ENCODE measurements around the gene GTF3C5. TPM values are rescaled to one million over a fixed set of nuclear protein-coding genes. Genes with fewer than 3 reads are reported as not detected.
"Not testable (repeated sequence)": the region's sequence is repeated elsewhere in the genome, so short reads cannot be mapped to it uniquely, and the experiment has no call there.

GTF3C5 gene
- total RNA-seq, 3 donors from 2014 or later (not counting 1 experiment from before 2014, with no cell fraction given), result 52.6 to 69.2 (median 60.4) TPM

DNA sequence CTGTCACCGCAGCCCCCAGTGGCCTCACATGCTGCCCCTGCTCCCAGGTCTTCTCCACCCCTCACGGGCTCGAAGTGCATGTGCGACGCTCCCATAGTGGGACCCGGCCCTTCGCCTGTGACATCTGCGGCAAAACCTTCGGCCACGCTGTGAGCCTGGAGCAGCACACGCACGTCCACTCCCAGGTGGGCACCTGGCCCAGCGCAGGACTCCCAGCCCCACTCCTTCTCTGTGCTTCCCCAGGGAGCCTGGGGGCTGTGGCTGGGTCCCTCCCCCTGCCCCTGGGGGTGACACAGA lies 41.8 kb upstream of the GTF3C5 start:
- no peak for ATAC-seq
- WGBS (ENCODE audit: insufficient coverage), result 96% methylated on average over 13 of the region's 13 CpGs
- Mint-ChIP-seq H3K27me3 (ENCODE audit: low read depth in 2 of 2) (no peaks in the 10 kb centered on the region), H3K4me1 (peaks cover 70 to 75% of the 10 kb centered on the region in 2 donors), H3K9me3 (no peaks in the 10 kb centered on the region), H3K27ac (peak overlapping the region in 1 of 2 donors; percentile 75), H3K36me3 (no peaks in the 10 kb centered on the region), H3K4me3 (no peak overlapping the region)
- Histone ChIP-seq H3K36me3 (ENCODE audit: control insufficient read depth, insufficient read depth, low read length) (no peaks in the 10 kb centered on the region), H3K27me3 (ENCODE audit: control insufficient read depth, insufficient read depth, low read length) (no peaks in the 10 kb centered on the region), H3K27ac (ENCODE audit: low read length) (no peak overlapping the region), H3K4me1 (ENCODE audit: control insufficient read depth, insufficient read depth, low read length) (peaks cover 78% of the 10 kb centered on the region), H3K4me3 (ENCODE audit: low read length) (no peak overlapping the region), H3K9me3 (ENCODE audit: control insufficient read depth, insufficient read depth, low read length) (no peaks in the 10 kb centered on the region)
- DNase-seq, result no peak
- intact Hi-C loops (cut with micrococcal nuclease), result no loop called here
- TF ChIP-seq, protein P1, sequence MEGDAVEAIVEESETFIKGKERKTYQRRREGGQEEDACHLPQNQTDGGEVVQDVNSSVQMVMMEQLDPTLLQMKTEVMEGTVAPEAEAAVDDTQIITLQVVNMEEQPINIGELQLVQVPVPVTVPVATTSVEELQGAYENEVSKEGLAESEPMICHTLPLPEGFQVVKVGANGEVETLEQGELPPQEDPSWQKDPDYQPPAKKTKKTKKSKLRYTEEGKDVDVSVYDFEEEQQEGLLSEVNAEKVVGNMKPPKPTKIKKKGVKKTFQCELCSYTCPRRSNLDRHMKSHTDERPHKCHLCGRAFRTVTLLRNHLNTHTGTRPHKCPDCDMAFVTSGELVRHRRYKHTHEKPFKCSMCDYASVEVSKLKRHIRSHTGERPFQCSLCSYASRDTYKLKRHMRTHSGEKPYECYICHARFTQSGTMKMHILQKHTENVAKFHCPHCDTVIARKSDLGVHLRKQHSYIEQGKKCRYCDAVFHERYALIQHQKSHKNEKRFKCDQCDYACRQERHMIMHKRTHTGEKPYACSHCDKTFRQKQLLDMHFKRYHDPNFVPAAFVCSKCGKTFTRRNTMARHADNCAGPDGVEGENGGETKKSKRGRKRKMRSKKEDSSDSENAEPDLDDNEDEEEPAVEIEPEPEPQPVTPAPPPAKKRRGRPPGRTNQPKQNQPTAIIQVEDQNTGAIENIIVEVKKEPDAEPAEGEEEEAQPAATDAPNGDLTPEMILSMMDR (IDR thresholded peaks at IDR 0.05), result no peak

DNA sequence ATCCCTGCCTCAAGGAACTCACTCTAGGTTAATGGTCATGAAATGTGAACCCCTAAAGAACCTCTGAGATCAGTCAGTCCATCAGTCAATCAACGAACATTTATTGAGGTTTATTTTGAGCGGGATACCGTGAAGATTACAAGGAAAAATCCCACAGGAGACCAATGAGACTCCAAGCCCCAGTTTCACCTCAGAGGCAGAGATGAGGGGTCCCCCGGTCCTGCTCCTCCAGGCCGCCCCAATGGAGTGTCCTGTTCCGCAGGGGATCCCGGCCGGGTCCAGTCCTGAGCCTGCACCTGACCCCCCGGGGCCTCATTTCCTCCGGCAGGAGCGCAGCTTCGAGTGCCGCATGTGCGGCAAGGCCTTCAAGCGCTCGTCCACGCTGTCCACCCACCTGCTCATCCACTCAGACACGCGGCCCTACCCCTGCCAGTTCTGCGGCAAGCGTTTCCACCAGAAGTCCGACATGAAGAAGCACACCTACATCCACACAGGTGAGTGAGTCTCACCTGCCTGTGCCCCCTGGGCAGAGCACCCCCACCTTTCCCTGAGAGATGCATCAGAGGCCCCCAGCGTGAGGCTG lies 41.3 kb upstream of the GTF3C5 start:
- Histone ChIP-seq H3K27me3 (ENCODE audit: control insufficient read depth, insufficient read depth, low read length) (no peaks in the 10 kb centered on the region), H3K9me3 (ENCODE audit: control insufficient read depth, insufficient read depth, low read length) (no peaks in the 10 kb centered on the region), H3K4me1 (ENCODE audit: control insufficient read depth, insufficient read depth, low read length) (peaks cover 84% of the 10 kb centered on the region), H3K4me3 (ENCODE audit: low read length) (no peak overlapping the region), H3K36me3 (ENCODE audit: control insufficient read depth, insufficient read depth, low read length) (no peaks in the 10 kb centered on the region), H3K27ac (ENCODE audit: low read length) (no peak overlapping the region)
- Mint-ChIP-seq H3K9me3 (no peaks in the 10 kb centered on the region), H3K27me3 (ENCODE audit: low read depth in 2 of 2) (no peaks in the 10 kb centered on the region), H3K4me1 (peaks cover 76 to 80% of the 10 kb centered on the region in 2 donors), H3K27ac (no peak overlapping the region), H3K4me3 (peak overlapping the region; percentile 53), H3K36me3 (no peaks in the 10 kb centered on the region)
- 93% methylated on average over 23 of the region's 23 CpGs for WGBS (ENCODE audit: insufficient coverage)
- DNase-seq (no peak), ATAC-seq (no peak)
- intact Hi-C loops (cut with micrococcal nuclease), result no loop called here
- TF ChIP-seq, protein P1 (IDR thresholded peaks at IDR 0.05), result no peak

DNA sequence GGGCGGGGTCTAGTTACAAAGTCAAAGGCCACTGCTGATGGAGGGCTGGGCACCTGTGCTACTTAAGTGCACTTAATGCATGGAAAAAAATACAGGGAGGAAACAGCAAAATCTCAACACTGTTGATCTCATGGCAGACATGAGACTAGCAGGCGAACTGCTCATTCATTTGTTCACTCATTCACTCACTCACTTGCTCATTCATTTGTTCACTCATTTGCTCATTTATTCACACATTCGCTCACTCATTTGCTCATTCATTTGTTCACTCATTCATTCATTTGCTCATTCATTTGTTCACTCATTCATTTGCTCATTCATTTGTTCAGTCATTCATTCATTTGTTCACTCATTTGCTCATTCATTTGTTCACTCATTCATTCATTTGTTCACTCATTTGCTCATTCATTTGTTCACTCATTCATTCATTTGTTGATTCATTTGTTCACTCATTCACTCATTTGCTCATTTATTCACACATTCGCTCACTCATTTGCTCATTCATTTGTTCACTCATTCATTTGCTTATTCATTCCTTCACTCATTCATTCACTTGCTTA lies 40.7 kb upstream of the GTF3C5 start:
- WGBS (ENCODE audit: insufficient coverage), result 73% methylated on average over 4 of the region's 4 CpGs
- H3K36me3 ChIP-seq (ENCODE audit: control insufficient read depth, insufficient read depth, low read length); H3K9me3 ChIP-seq (ENCODE audit: control insufficient read depth, insufficient read depth, low read length); H3K36me3 Mint-ChIP-seq; intact Hi-C loops (cut with micrococcal nuclease); H3K27me3 ChIP-seq (ENCODE audit: control insufficient read depth, insufficient read depth, low read length); H3K27ac ChIP-seq (ENCODE audit: low read length); H3K9me3 Mint-ChIP-seq; H3K27me3 Mint-ChIP-seq (ENCODE audit: low read depth in 2 of 2); H3K4me3 ChIP-seq (ENCODE audit: low read length): not testable (repeated sequence)
- H3K4me1 ChIP-seq (ENCODE audit: control insufficient read depth, insufficient read depth, low read length), result peaks cover 89% of the 10 kb centered on the region
- peak in 1 of 2 donors; percentile 13 for DNase-seq
- Mint-ChIP-seq H3K4me3 (peak overlapping the region; percentile 53), H3K4me1 (peaks cover 80 to 86% of the 10 kb centered on the region in 2 donors), H3K27ac (peak overlapping the region; percentile 53 to 80)
- ATAC-seq, result peak in 2 of 3 donors; percentile 11 to 47

DNA sequence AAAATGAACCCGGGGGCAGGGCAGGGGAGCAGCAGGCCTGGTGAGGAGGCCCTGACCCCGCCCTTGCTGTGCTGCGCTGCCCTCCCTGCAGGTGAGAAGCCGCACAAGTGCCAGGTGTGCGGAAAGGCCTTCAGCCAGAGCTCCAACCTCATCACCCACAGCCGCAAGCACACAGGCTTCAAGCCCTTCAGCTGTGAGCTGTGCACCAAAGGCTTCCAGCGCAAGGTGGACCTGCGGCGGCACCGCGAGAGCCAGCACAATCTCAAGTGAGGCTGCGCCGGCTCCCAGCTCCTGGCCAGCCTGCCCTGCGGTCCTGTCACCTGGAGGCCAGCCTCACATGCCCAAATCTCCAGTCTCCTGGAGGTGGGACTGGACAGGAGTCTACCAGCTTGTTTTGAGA lies 40.0 kb upstream of the GTF3C5 start:
- peak overlapping the region; percentile 53 to 80 for H3K27ac Mint-ChIP-seq
- Histone ChIP-seq H3K27me3 (ENCODE audit: control insufficient read depth, insufficient read depth, low read length) (no peaks in the 10 kb centered on the region), H3K36me3 (ENCODE audit: control insufficient read depth, insufficient read depth, low read length) (no peaks in the 10 kb centered on the region), H3K27ac (ENCODE audit: low read length) (peak overlapping the region; percentile 52), H3K4me3 (ENCODE audit: low read length) (no peak overlapping the region), H3K9me3 (ENCODE audit: control insufficient read depth, insufficient read depth, low read length) (no peaks in the 10 kb centered on the region), H3K4me1 (ENCODE audit: control insufficient read depth, insufficient read depth, low read length) (peaks cover 92% of the 10 kb centered on the region)
- intact Hi-C loops (cut with micrococcal nuclease), result no loop called here
- WGBS (ENCODE audit: insufficient coverage), result 60% methylated on average over 14 of the region's 14 CpGs
- TF ChIP-seq, protein P1 (IDR thresholded peaks at IDR 0.05), result no peak
- peak overlapping the region; percentile 53 for H3K4me3 Mint-ChIP-seq
- DNase-seq, result no peak
- H3K27me3 Mint-ChIP-seq (ENCODE audit: low read depth in 2 of 2), result no peaks in the 10 kb centered on the region
- no peak for ATAC-seq
- H3K9me3 Mint-ChIP-seq, result no peaks in the 10 kb centered on the region
- H3K36me3 Mint-ChIP-seq, result no peaks in the 10 kb centered on the region
- H3K4me1 Mint-ChIP-seq, result peaks cover 80 to 88% of the 10 kb centered on the region in 2 donors
